GM23338 (cell line): ENCODE measurements around the gene TMPRSS3. TPM values are rescaled to one million over a fixed set of nuclear protein-coding genes. Genes with fewer than 3 reads are reported as not detected.

Experiments
- CTCF ChIP-seq, 2 experiments: fragments of 200-600 bp in 1 of 2; sonication (generic) in 1 of 2; conservative IDR thresholded peaks; 2 replicates each; pipeline versions ENCODE4 v1.5.1 to v1.6.1; 2016 to 2017; ENCODE audit warnings: antibody characterized with exemption in 2 of 2, low read depth in 2 of 2, mild to moderate bottlenecking in 2 of 2, moderate library complexity in 1 of 2
- ETS1 ChIP-seq: IDR thresholded peaks from 2 replicates; pipeline ENCODE4 v1.6.1; 2016; ENCODE audit warnings: antibody characterized with exemption
- EZH2phosphoT487 ChIP-seq: fragments of 200-600 bp; sonication (generic); IDR thresholded peaks from one replicate; pipeline ENCODE4 v1.8.1; 2018; ENCODE audit warnings: antibody characterized with exemption; ENCODE audit not compliant: unreplicated experiment
- REST ChIP-seq: IDR thresholded peaks from one replicate; pipeline ENCODE4 v1.6.1; 2018; ENCODE audit warnings: antibody characterized with exemption; ENCODE audit not compliant: unreplicated experiment
- ZNF462 ChIP-seq: fragments of 250-450 bp; sonication (Bioruptor Pico); IDR thresholded peaks from 2 replicates; pipeline ENCODE4 v1.5.0; 2020; ENCODE audit warnings: mild to moderate bottlenecking, moderate library complexity
- polyA plus RNA-seq: library from polyadenylated mRNA; unstranded; fragments of >200 nt; fragmentation: Nextera tagmentation; extraction: Ambion mirVana; gene quantifications from 2 replicates; pipeline ENCODE4 v1.2.1, GENCODE V29; 2016
- total RNA-seq: library from RNA; depleted of rRNA; stranded (reverse); fragments of >200 nt; shearing (Covaris generic); gene quantifications from 2 replicates; pipeline ENCODE4 v1.2.3, GENCODE V29; 2014

The TMPRSS3 gene
- total and polyA plus RNA-seq, 2 experiments from 2014 or later, result 0.17 TPM; not detected in 1

GRCh38 chr21:42398436-42399028 is 2.7 kb upstream of the TMPRSS3 start (continued):
- TF ChIP-seq ZNF462 (CRISPR knock-in tag) (no peak), REST (no peak), EZH2phosphoT487 (no peak), CTCF (conservative IDR thresholded peaks at IDR 0.05; ENCODE audit: low read depth in 2 of 2) (no peak), ETS1 (no peak)
